ENCODE results near the gene CDKN2AIP. TPM values are rescaled to one million over a fixed set of nuclear protein-coding genes. Genes with fewer than 3 reads are reported as not detected.
"Not testable (repeated sequence)": the region's sequence is repeated elsewhere in the genome, so short reads cannot be mapped to it uniquely, and the experiment has no call there.

CDKN2AIP gene
- total RNA-seq, 1 experiment from 2014 or later: 31.8 TPM

- DNase-seq (ENCODE audit: low read depth): no peak
Observed at GRCh38 chr4:183448436-183448835, 4.0 kb downstream of the CDKN2AIP start.

- DNase-seq (ENCODE audit: low read depth): peak; percentile 74
Observed at GRCh38 chr4:183449193-183449882, 4.9 kb downstream of the CDKN2AIP start.

DNA sequence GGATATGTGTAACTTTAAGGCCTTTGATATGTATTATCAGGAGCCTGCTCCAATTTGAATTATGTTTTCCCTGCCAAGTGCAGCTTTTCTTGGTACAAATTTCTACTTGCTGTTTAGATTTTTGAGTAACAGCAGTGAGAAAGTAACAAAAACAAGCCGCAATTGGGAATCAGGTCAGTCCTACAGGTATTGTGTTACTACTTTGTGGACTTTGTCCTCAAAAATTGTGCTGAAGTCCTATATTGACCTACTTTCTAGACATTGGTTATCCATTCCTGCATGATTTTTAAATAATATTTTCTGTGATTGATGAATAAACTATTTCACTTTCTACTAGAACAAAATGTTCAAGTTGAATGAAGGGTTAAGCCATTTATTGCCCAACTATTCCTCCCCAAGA lies 5.7 kb downstream of the CDKN2AIP start:
- no peak for DNase-seq (ENCODE audit: low read depth)

- peak; percentile 74 for DNase-seq (ENCODE audit: low read depth)
Observed at GRCh38 chr4:183455431-183456195, 11.2 kb downstream of the CDKN2AIP start.

- DNase-seq (ENCODE audit: low read depth): no peak
Observed at GRCh38 chr4:183458005-183458404, 13.6 kb downstream of the CDKN2AIP start.

DNA sequence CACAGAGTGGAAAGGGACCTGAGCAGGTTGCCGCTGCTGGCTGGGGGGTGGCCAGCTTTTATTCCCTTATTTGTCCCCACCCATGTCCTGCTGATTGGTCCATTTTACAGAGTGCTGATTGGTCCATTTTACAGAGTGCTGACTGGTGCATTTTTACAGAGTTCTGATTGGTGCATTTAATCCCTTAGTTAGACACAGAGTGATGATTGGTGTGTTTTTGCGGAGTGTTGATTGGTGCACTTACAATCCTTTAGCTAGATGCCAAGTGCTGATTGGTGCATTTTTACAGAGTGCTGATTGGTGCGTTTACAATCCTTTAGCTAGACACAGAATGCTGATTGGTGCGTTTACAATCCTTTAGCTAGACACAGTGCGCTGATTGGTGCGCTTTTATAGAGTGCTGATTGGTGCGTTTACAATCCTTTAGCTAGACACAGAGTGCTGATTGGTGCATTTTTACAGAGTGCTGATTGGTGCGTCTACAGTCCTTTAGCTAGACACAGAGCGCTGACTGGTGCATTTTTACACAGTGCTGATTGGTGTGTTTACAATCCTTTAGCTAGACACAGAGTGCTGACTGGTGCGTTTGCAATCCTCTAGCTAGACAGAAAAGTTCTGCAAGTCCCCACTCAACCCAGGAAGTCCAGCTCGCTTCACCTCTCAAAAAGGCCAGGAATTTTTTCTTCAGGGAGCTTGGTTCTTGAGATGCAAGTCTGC lies 19.6 kb downstream of the CDKN2AIP start:
- not testable (repeated sequence) for DNase-seq (ENCODE audit: low read depth)

DNA sequence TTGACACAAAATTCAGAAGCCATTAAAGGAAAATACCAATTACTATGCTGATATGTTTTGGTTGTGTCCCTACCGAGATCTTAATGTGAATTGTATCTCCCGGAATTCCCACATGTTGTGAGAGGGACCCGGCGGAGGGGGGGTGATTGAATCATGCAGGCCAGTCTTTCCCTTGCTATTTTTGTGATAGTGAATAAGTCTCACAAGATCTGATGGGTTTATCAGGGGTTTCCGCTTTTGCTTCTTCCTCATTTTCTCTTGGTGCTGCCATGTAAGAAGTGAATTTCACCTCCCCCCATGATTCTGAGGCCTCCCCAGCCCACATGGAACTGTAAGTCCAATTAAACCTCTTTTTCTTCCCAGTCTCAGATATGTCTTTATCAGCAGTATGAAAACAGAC lies 21.4 kb downstream of the CDKN2AIP start:
- not testable (repeated sequence) for DNase-seq (ENCODE audit: low read depth)

GRCh38 chr4:183467246-183467645 lies 22.8 kb downstream of the CDKN2AIP start:
- DNase-seq (ENCODE audit: low read depth): no peak

GRCh38 chr4:183468210-183469095 lies 24.0 kb downstream of the CDKN2AIP start:
- DNase-seq (ENCODE audit: low read depth): peak; percentile 58

GRCh38 chr4:183469285-183469684 lies 24.8 kb downstream of the CDKN2AIP start:
- peak; percentile 70 for DNase-seq (ENCODE audit: low read depth)

DNA sequence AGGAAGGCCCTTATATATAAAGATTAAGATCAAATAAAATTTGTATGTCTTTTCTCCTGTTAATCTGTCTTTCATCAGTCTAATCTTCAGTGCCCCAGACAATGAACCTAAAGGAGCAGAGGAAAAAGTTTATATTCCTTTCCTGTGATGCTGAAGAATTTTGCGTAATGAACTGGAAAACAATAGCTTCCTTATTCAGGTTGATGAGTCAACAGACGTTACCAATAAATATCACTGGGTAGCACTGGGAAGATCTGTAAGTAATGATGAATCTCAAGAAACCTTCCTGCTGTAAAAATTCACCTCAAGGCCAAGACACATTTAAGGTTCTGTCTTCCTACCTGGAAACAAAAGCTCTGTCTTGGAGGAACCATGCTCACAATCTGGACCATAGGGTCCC lies 25.5 kb downstream of the CDKN2AIP start:
- peak; percentile 78 for DNase-seq (ENCODE audit: low read depth)

GRCh38 chr4:183470821-183471220 lies 26.4 kb downstream of the CDKN2AIP start:
- no peak for DNase-seq (ENCODE audit: low read depth)

GRCh38 chr4:183471946-183472708 lies 27.7 kb downstream of the CDKN2AIP start:
- DNase-seq (ENCODE audit: low read depth): peak; percentile 66

DNA sequence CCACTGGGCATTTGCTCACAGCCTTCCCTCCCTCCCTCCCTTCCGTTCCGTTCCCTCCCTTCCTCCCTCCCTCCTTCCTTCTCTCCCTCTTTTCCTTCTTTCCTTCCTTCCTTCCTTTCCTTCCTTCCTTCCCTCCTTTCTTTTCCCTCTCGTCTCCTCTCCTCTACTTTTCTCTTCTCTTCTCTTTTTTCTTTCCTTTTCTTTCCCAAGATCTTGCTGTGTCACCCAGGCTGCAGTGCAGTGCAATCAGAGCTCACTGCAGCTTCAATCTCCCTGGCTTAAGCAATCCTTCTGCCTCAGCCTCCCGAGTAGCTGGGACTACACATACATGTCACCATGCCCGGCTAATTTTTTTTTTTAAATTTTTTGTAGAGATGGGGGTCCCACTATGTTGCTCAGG lies 33.7 kb downstream of the CDKN2AIP start:
- DNase-seq (ENCODE audit: low read depth): no peak

DNA sequence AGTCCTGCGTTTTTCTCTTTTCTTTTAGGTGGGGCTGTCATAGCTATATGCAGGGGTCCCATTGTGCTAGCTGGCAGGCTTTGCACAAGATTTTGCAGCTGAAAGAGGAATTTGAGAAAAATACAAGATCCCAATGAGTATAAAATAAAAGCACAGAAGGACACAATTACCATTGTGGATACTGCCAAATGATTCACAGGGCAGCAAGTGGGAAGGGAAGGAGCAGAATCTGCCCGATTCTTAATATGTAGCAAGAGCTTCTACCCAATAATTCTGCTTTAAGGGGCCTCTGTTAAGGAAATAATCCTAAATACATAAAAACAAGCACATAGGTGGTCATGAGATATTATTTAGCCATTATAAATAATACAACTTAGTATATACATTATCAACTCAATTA lies 34.5 kb downstream of the CDKN2AIP start:
- no peak for DNase-seq (ENCODE audit: low read depth)

DNA sequence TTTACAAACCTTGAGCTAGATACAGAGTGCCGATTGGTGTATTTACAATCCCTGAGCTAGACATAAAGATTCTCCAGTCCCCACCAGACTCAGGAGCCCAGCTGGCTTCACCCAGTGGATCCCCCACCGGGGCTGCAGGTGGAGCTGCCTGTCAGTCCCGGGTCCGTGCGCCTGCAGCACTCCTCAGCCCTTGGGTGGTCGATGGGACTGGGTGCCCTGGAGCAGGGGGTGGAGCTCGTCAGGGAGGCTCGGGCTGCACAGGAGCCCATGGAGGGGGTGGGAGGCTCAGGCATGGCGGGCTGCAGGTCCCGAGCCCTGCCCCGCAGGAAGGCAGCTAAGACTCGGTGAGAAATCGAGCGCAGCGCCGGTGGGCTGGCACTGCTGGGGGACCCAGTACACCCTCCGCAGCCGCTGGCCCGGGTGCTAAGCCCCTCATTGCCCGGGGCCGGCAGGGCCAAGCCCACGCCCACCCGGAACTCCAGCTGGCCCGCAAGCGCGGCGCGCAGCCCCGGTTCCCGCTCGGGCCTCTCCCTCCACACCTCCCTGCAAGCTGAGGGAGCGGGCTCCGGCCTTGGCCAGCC lies 38.2 kb downstream of the CDKN2AIP start:
- not testable (repeated sequence) for DNase-seq (ENCODE audit: low read depth)

GRCh38 chr4:183483997-183484396 lies 39.6 kb downstream of the CDKN2AIP start:
- DNase-seq (ENCODE audit: low read depth): no peak

GRCh38 chr4:183485411-183486160 lies 41.1 kb downstream of the CDKN2AIP start:
- DNase-seq (ENCODE audit: low read depth): peak; percentile 75

DNA sequence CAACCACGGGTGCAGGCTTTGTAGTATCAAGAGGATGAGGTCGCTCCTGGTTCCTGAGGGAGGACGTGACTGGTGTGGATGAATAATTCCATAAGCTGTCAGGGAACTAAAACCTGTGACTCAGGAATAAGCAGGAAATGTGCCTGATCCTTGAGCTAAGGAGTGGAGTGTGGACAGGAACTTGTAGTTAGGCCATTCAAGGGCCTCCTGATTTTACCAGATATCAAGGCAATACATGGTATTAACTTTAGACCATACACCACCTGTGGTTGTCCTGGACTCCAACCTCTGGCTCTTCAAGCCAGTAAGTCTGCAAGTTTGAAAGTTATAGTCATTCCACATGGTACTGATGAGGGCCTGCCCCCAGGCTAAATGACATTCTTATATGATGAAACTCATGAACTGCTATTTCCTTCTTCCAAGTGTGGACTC lies 48.4 kb downstream of the CDKN2AIP start:
- DNase-seq (ENCODE audit: low read depth): peak; percentile 94

GRCh38 chr4:183493246-183493645 lies 48.8 kb downstream of the CDKN2AIP start:
- no peak for DNase-seq (ENCODE audit: low read depth)
